Ascending aorta (tissue), 2 donors: ENCODE measurements around the gene ADAMTS14. TPM values are rescaled to one million over a fixed set of nuclear protein-coding genes. Genes with fewer than 3 reads are reported as not detected.
A peak's percentile ranks its signal among the peaks of the same experiment; 100 is the strongest.

Experiments
- DNase-seq, 2 donors: peaks; one replicate each; pipeline ENCODE4 v3.0.0-alpha.2; 2019; ENCODE audit warnings: low spot score in 2 of 2
- H3K27ac ChIP-seq, 2 donors: fragments of 200-600 bp; sonication (generic); one replicate each; pipeline ENCODE4 v1.5.1; 2016 to 2017; ENCODE audit warnings: mild to moderate bottlenecking in 1 of 2
- H3K27me3 ChIP-seq: fragments of 200-600 bp; sonication (generic); one replicate; pipeline ENCODE4 v1.5.1; 2017
- H3K36me3 ChIP-seq, 2 donors: fragments of 200-600 bp; sonication (generic); one replicate each; pipeline ENCODE4 v1.5.1; 2016
- H3K4me1 ChIP-seq, 2 donors: fragments of 200-600 bp; sonication (generic); one replicate each; pipeline ENCODE4 v1.5.1; 2016 to 2017; ENCODE audit warnings: mild to moderate bottlenecking in 1 of 2
- H3K4me3 ChIP-seq, 2 donors: fragments of 200-600 bp; sonication (generic); one replicate each; pipeline ENCODE4 v1.5.1; 2016 to 2017; ENCODE audit warnings: mild to moderate bottlenecking in 1 of 2
- H3K9me3 ChIP-seq, 2 donors: fragments of 200-600 bp; sonication (generic); one replicate each; pipeline ENCODE4 v1.5.1; 2016
- intact Hi-C: fragments of 100-400 bp; cut with DNase I; formaldehyde crosslinking; loops from one replicate; pipeline ENCODE4 v1.15.1; 2023
- total RNA-seq: library from RNA; depleted of rRNA; stranded (reverse); fragments of >200 nt; gene quantifications from one replicate; pipeline ENCODE4 v1.1.0, GENCODE V29; 2016
- TF ChIP-seq, protein P1 (sequence below), 3 experiments: fragments of 200-600 bp in 2 of 3; fragments of 450-650 bp in 1 of 3; sonication (generic) in 2 of 3; IDR thresholded peaks; one replicate each; pipeline ENCODE4 v1.5.1; 2016 to 2019; ENCODE audit warnings: antibody characterized with exemption in 3 of 3, mild to moderate bottlenecking in 1 of 3, moderate library complexity in 1 of 3

The ADAMTS14 gene
- total RNA-seq, 1 donor from 2014 or later, result 0.32 TPM

DNA sequence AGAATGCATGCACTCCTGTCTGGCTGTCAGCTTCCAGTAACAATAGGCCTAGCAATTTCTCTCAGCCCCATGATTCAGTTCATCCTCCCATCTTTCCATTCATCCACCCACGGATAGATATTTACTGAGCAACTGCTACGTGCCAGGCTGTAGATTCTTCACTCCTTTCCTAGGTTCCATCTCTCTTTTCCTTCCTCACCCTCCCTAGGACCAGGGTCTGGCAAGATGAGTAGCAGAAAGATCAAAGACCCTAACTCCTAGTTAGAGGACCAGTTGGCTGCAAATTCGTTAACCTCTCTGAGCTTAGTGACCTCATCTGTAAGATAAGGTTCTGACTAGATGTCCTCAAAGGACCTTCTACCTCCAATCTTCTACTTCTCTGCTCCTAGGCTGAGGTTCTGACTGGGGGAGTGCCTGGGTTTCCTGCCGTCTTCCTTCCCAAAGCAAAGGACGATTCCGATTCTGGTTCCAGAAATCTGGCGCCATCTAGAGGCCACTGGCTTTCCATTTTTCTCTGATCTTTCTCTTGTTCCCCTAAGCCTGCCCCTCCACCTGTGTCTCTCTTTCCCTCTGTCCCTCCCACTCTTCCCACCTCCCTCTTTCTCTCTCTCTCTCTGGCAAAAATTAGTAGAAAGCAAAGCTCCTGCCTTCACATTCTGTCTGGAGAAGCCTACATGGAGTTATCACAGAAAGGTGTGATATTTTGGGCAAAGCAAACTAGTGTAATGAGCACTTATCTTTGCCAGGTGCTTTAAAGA, 86.6 kb downstream of the ADAMTS14 start:
- DNase-seq, result peak in 1 of 2 donors; percentile 75
- no peak overlapping the region for H3K4me3 ChIP-seq
- no peaks in the 10 kb centered on the region for H3K27me3 ChIP-seq
- no peaks in the 10 kb centered on the region for H3K36me3 ChIP-seq
- no peaks in the 10 kb centered on the region for H3K4me1 ChIP-seq
- H3K27ac ChIP-seq, result no peak overlapping the region
- intact Hi-C loops, result loop anchor here (1.0 to 2.0 kb wide), 3 partner anchors 200 to 298 kb away; no protein-coding TSS in a partner anchor
- TF ChIP-seq, protein P1, sequence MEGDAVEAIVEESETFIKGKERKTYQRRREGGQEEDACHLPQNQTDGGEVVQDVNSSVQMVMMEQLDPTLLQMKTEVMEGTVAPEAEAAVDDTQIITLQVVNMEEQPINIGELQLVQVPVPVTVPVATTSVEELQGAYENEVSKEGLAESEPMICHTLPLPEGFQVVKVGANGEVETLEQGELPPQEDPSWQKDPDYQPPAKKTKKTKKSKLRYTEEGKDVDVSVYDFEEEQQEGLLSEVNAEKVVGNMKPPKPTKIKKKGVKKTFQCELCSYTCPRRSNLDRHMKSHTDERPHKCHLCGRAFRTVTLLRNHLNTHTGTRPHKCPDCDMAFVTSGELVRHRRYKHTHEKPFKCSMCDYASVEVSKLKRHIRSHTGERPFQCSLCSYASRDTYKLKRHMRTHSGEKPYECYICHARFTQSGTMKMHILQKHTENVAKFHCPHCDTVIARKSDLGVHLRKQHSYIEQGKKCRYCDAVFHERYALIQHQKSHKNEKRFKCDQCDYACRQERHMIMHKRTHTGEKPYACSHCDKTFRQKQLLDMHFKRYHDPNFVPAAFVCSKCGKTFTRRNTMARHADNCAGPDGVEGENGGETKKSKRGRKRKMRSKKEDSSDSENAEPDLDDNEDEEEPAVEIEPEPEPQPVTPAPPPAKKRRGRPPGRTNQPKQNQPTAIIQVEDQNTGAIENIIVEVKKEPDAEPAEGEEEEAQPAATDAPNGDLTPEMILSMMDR (IDR thresholded peaks at IDR 0.05), result peak; percentile 44 to 72 (median 64)
- no peaks in the 10 kb centered on the region for H3K9me3 ChIP-seq

DNA sequence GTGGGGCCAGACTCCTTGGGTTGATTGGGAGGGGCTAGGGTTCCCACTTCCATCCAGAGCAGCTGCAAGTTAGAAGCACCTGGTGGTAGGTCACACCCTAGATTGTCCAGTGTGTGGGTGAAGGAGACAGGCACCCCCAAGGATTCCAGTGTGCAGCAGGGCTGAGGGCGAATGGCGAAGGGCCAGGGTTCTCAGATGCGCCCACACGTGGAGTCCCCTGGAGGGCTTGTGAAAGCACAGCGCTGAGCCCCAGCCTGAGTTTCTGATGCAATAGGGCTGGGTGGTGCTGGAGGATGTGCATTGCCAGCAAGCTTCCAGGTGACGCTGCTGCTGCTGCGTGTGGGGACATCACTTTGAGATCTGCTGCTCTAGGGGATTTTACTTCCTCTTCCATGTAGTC, 87.5 kb downstream of the ADAMTS14 start:
- DNase-seq, result no peak
- Histone ChIP-seq H3K27me3 (no peaks in the 10 kb centered on the region), H3K4me1 (no peaks in the 10 kb centered on the region), H3K27ac (no peak overlapping the region), H3K4me3 (no peak overlapping the region), H3K36me3 (no peaks in the 10 kb centered on the region), H3K9me3 (no peaks in the 10 kb centered on the region)
- intact Hi-C loops, result loop anchor here (1.0 to 2.0 kb wide), 3 partner anchors 201 to 298 kb away; no protein-coding TSS in a partner anchor
- TF ChIP-seq, protein P1 (IDR thresholded peaks at IDR 0.05), result no peak

GRCh38 chr10:70760271-70760787, 88.0 kb downstream of the ADAMTS14 start:
- H3K27ac ChIP-seq, result no peak overlapping the region
- TF ChIP-seq, protein P1 (IDR thresholded peaks at IDR 0.05), result no peak
- intact Hi-C loops, result no loop called here
- H3K4me1 ChIP-seq, result no peaks in the 10 kb centered on the region
- no peaks in the 10 kb centered on the region for H3K9me3 ChIP-seq
- no peak for DNase-seq
- H3K4me3 ChIP-seq, result no peak overlapping the region
- no peaks in the 10 kb centered on the region for H3K27me3 ChIP-seq
- no peaks in the 10 kb centered on the region for H3K36me3 ChIP-seq

- no peak for DNase-seq
- Histone ChIP-seq H3K4me3 (no peak overlapping the region), H3K27ac (no peak overlapping the region), H3K4me1 (no peaks in the 10 kb centered on the region), H3K9me3 (no peaks in the 10 kb centered on the region), H3K27me3 (no peaks in the 10 kb centered on the region), H3K36me3 (no peaks in the 10 kb centered on the region)
- TF ChIP-seq, protein P1 (IDR thresholded peaks at IDR 0.05), result no peak
- intact Hi-C loops, result no loop called here
Observed at GRCh38 chr10:70761031-70761601, 88.8 kb downstream of the ADAMTS14 start.

- no peaks in the 10 kb centered on the region for H3K36me3 ChIP-seq
- no peak overlapping the region for H3K27ac ChIP-seq
- intact Hi-C loops, result no loop called here
- H3K27me3 ChIP-seq, result no peaks in the 10 kb centered on the region
- no peaks in the 10 kb centered on the region for H3K9me3 ChIP-seq
- TF ChIP-seq, protein P1 (IDR thresholded peaks at IDR 0.05), result no peak
- H3K4me3 ChIP-seq, result no peak overlapping the region
- no peak for DNase-seq
- no peaks in the 10 kb centered on the region for H3K4me1 ChIP-seq
Observed at GRCh38 chr10:70761727-70762350, 89.5 kb downstream of the ADAMTS14 start.
